Activated T-cell treated with anti-CD3 and anti-CD28 coated beads for 48 hours (primary cell): ENCODE measurements around the gene TGIF1.

Source experiments
- DNase-seq: peaks from one replicate; pipeline ENCODE4 v3.0.0-alpha.2; 2020; ENCODE audit warnings: low read depth

TGIF1 gene

GRCh38 chr18:3434685-3435084 is 15.3 kb upstream of the TGIF1 start:
- no peak for DNase-seq

- DNase-seq, result no peak
Observed at GRCh38 chr18:3440341-3440740, 9.6 kb upstream of the TGIF1 start.

GRCh38 chr18:3441290-3441689 is 8.7 kb upstream of the TGIF1 start:
- no peak for DNase-seq

GRCh38 chr18:3442919-3443318 is 7.1 kb upstream of the TGIF1 start:
- DNase-seq, result no peak

- DNase-seq, result no peak
Observed at GRCh38 chr18:3444296-3444695, 5.7 kb upstream of the TGIF1 start.

GRCh38 chr18:3444954-3445353 is 5.0 kb upstream of the TGIF1 start:
- DNase-seq, result no peak

GRCh38 chr18:3447068-3447894 is 2.7 kb upstream of the TGIF1 start:
- peak; percentile 14 for DNase-seq

- DNase-seq, result peak; percentile 85
Observed at GRCh38 chr18:3447895-3448837, 1.8 kb upstream of the TGIF1 start.

GRCh38 chr18:3448838-3449511 is 997 bp upstream of the TGIF1 start:
- peak; percentile 74 for DNase-seq

- DNase-seq, result no peak
Observed at GRCh38 chr18:3449512-3450011, 410 bp upstream of the TGIF1 start.

GRCh38 chr18:3450799-3451182 is 819 bp downstream of the TGIF1 start:
- no peak for DNase-seq

- DNase-seq, result peak; percentile 82
Observed at GRCh38 chr18:3451183-3451988, 1.4 kb downstream of the TGIF1 start.

- peak; percentile 25 for DNase-seq
Observed at GRCh38 chr18:3451989-3452749, 2.2 kb downstream of the TGIF1 start.

GRCh38 chr18:3452750-3453539 is 3.0 kb downstream of the TGIF1 start:
- DNase-seq, result no peak

GRCh38 chr18:3453540-3454364 is 3.8 kb downstream of the TGIF1 start:
- DNase-seq, result peak; percentile 10

GRCh38 chr18:3454365-3455089 is 4.6 kb downstream of the TGIF1 start:
- DNase-seq, result no peak

GRCh38 chr18:3455090-3455635 is 5.2 kb downstream of the TGIF1 start:
- DNase-seq, result no peak
